ENCODE measurements around the gene PLVAP. TPM values are rescaled to one million over a fixed set of nuclear protein-coding genes. Genes with fewer than 3 reads are reported as not detected.

PLVAP gene
- polyA plus RNA-seq, 1 donor (not counting 4 experiments of a cell fraction or from before 2014, with no cell fraction given), result not detected

DNA sequence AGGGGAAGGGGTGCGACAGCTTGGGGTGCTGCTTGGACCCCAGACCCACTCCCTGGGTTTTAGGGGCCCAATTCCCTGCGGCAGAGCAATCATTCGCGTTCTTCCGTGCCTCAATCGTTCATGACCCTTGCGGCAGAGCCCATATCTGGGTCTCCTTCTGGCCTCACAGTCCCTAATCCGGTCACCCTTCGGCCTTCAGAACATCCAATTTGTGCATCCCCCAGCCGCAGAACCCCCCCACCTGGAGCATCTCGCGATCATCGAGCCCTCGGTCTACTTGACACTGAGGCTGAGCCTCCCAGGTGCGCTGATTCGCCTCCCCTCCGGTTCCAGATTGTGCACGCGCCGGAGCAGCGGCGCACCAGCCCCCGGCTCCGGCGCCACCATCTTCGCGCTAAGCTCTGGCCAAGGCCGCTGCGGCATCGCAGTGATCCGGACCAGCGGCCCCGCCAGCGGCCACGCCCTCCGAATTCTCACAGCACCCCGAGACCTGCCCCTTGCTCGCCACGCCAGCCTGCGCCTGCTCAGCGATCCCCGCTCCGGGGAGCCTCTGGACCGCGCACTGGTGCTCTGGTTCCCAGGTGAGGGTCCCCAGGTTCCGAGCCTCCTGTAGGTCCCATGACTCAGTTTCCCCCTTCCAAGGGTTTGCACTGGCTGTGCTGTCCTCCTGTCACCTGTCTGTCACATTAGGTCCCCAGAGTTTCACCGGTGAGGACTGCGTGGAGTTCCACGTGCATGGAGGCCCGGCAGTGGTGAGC lies 39.3 kb downstream of the PLVAP start:
- Histone ChIP-seq H3K4me1 (ENCODE audit: control insufficient read depth, extremely low read depth, insufficient read depth, low read length) (peaks cover 23% of the 10 kb centered on the region), H3K4me3 (ENCODE audit: control insufficient read depth in 2 of 3, extremely low read depth in 1 of 3, insufficient read depth in 2 of 3, low read depth in 1 of 3, low read length in 3 of 3) (peak overlapping the region; percentile 68 to 99 (median 80)), H2AFZ (ENCODE audit: control insufficient read depth, low read length) (peak overlapping the region; percentile 69), H3K9me1 (ENCODE audit: control insufficient read depth, extremely low read depth, insufficient read depth, low read length) (no peaks in the 10 kb centered on the region), H3K36me3 (ENCODE audit: control insufficient read depth in 2 of 2, extremely low read depth in 1 of 2, insufficient read depth in 2 of 2, low read length in 2 of 2) (peaks cover 0 to 9% of the 10 kb centered on the region in 2 experiments), H3K79me2 (ENCODE audit: control insufficient read depth, insufficient read depth, low read length) (peaks cover 5% of the 10 kb centered on the region), H3K9me3 (ENCODE audit: control insufficient read depth, low read depth, low read length) (no peaks in the 10 kb centered on the region), H3K4me2 (ENCODE audit: control insufficient read depth, extremely low read depth, insufficient read depth, low read depth, low read length) (peak overlapping the region; percentile 98), H3K9ac (ENCODE audit: control insufficient read depth, extremely low read depth, insufficient read depth, low read length) (peak overlapping the region; percentile 92), H3K27ac (ENCODE audit: control insufficient read depth, insufficient read depth, low read length) (peak overlapping the region; percentile 67), H4K20me1 (ENCODE audit: control insufficient read depth, extremely low read depth, insufficient read depth, low read length) (no peaks in the 10 kb centered on the region), H3K27me3 (ENCODE audit: control insufficient read depth, extremely low read depth, insufficient read depth, low read length) (no peaks in the 10 kb centered on the region)
- no peak for FAIRE-seq
- no peak for TF ChIP-seq EZH2 (IDR thresholded peaks at IDR 0.05; ENCODE audit: low read length)
- TF ChIP-seq, protein P1, sequence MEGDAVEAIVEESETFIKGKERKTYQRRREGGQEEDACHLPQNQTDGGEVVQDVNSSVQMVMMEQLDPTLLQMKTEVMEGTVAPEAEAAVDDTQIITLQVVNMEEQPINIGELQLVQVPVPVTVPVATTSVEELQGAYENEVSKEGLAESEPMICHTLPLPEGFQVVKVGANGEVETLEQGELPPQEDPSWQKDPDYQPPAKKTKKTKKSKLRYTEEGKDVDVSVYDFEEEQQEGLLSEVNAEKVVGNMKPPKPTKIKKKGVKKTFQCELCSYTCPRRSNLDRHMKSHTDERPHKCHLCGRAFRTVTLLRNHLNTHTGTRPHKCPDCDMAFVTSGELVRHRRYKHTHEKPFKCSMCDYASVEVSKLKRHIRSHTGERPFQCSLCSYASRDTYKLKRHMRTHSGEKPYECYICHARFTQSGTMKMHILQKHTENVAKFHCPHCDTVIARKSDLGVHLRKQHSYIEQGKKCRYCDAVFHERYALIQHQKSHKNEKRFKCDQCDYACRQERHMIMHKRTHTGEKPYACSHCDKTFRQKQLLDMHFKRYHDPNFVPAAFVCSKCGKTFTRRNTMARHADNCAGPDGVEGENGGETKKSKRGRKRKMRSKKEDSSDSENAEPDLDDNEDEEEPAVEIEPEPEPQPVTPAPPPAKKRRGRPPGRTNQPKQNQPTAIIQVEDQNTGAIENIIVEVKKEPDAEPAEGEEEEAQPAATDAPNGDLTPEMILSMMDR (optimal IDR thresholded peaks at IDR 0.05 in 1 of 3, IDR thresholded peaks at IDR 0.05 in 1 of 3, conservative IDR thresholded peaks at IDR 0.05 in 1 of 3; ENCODE audit: extremely low read depth in 1 of 3, insufficient read depth in 2 of 3, low read length in 3 of 3), result no peak
- no peak for DNase-seq (ENCODE audit: low read depth, low spot score)
- dilution Hi-C loops (cut with MboI; ENCODE audit: extremely low pct_ligation_motif_present, low sequenced_read_pairs), result no loop called here

DNA sequence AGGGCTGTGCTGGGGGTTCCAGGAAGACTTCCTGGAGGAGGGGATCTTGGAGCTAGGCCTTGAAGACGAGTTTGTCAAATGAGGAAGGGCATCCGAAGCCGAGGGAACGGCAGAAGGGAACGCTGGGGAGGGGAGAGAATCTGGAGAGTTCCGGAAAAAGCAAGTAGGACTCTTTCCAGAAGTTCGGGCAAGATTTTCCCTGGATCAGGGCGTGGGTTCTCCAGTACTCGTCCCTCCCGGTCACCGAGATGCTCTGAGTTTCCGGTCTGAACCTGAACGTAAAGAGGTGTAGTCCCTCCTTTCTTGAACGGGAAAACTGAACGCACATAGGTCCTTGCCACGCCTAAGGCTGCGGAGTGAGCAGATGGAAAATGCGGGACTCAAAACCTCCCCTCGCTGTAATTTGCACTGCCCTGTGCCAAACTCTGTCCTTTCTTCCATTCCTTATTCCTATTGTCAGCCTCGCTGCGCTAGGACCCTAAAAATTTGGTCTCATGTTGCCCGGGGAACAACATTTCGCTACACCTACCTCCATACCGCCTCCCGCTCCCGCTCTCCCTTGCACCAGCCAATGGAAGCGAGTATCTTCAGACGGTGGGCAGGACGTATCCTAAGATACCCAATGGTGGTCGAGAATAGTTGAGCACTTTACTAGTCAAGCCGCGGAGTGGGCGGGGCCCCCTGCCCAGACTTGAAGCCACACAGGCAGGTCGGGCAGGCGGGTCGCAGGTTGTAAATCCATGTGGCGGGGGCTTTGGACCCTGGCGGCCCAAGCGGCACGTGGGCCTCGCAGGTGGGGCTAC lies 40.1 kb downstream of the PLVAP start, which contains the start of gene GTPBP3:
Gene GTPBP3, plus strand, starts transcription at position 682 of the 803 bp plus-strand sequence. Its CDS starts 59 bp downstream, at position 741.
- Histone ChIP-seq H3K27ac (ENCODE audit: control insufficient read depth, insufficient read depth, low read length) (peak within 1 kb of the TSS; percentile 95), H3K79me2 (ENCODE audit: control insufficient read depth, insufficient read depth, low read length) (peaks cover 5% of the 10 kb centered on the region), H3K9me1 (ENCODE audit: control insufficient read depth, extremely low read depth, insufficient read depth, low read length) (no peaks in the 10 kb centered on the region), H3K4me2 (ENCODE audit: control insufficient read depth, extremely low read depth, insufficient read depth, low read depth, low read length) (peak within 1 kb of the TSS; percentile 98), H3K9ac (ENCODE audit: control insufficient read depth, extremely low read depth, insufficient read depth, low read length) (peak within 1 kb of the TSS; percentile 92), H3K4me1 (ENCODE audit: control insufficient read depth, extremely low read depth, insufficient read depth, low read length) (peaks cover 23% of the 10 kb centered on the region), H3K4me3 (ENCODE audit: control insufficient read depth in 2 of 3, extremely low read depth in 1 of 3, insufficient read depth in 2 of 3, low read depth in 1 of 3, low read length in 3 of 3) (peak within 1 kb of the TSS; percentile 71 to 99 (median 80)), H3K27me3 (ENCODE audit: control insufficient read depth, extremely low read depth, insufficient read depth, low read length) (no peaks in the 10 kb centered on the region), H4K20me1 (ENCODE audit: control insufficient read depth, extremely low read depth, insufficient read depth, low read length) (no peaks in the 10 kb centered on the region), H3K9me3 (ENCODE audit: control insufficient read depth, low read depth, low read length) (no peaks in the 10 kb centered on the region), H3K36me3 (ENCODE audit: control insufficient read depth in 2 of 2, extremely low read depth in 1 of 2, insufficient read depth in 2 of 2, low read length in 2 of 2) (peaks cover 0 to 9% of the 10 kb centered on the region in 2 experiments), H2AFZ (ENCODE audit: control insufficient read depth, low read length) (peak within 1 kb of the TSS; percentile 97)
- no peak for TF ChIP-seq EZH2 (IDR thresholded peaks at IDR 0.05; ENCODE audit: low read length)
- TF ChIP-seq, protein P1 (optimal IDR thresholded peaks at IDR 0.05 in 1 of 3, IDR thresholded peaks at IDR 0.05 in 1 of 3, conservative IDR thresholded peaks at IDR 0.05 in 1 of 3; ENCODE audit: extremely low read depth in 1 of 3, insufficient read depth in 2 of 3, low read length in 3 of 3), result no peak
- FAIRE-seq (peak; percentile 89), DNase-seq (ENCODE audit: low read depth, low spot score) (peak; percentile 73)
- dilution Hi-C loops (cut with MboI; ENCODE audit: extremely low pct_ligation_motif_present, low sequenced_read_pairs), result no loop called here

All from keratinocyte (primary cell).